DOHH2 (cell line): ENCODE measurements around the gene RGS10.

ENCODE experiments used
- CTCF ChIP-seq: fragments of 200-600 bp; sonication (generic); IDR thresholded peaks from one replicate; pipeline ENCODE4 v1.5.1; 2014; ENCODE audit warnings: antibody characterized with exemption, mild to moderate bottlenecking, low read depth, low read length; ENCODE audit not compliant: poor library complexity, severe bottlenecking
- EZH2phosphoT487 ChIP-seq: fragments of 200-600 bp; sonication (generic); IDR thresholded peaks from 2 replicates; pipeline ENCODE4 v1.6.1; 2017; ENCODE audit warnings: borderline replicate concordance, mild to moderate bottlenecking, antibody characterized with exemption, low read length, moderate library complexity, mixed read lengths

DNA sequence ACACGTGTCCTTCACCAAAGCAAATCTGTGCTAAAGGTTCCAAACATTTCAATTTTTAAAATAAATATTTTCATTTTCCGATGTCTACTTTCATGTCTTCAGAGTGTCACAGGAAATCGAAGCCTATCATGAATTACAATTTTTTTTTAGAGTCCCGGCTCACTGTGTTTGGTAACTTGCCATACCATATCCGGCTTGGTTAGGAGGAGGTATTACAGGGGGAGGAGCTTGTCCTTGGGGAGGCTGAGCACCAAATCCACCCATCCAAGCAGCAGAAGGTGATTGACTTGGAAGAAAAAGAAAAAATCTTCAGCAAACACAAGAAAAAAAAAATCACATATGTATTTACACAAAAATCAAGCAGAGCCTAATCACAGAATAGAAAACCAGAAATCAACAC, 33.0 kb upstream of the RGS10 start:
- TF ChIP-seq EZH2phosphoT487 (no peak), CTCF (no peak)
